Measurements from ENCODE around the gene GUCA1C.

GUCA1C gene

GRCh38 chr3:108882762-108883161, 70.9 kb downstream of the GUCA1C start (continued):
- TF ChIP-seq ARNTL (CRISPR knock-in tag; IDR thresholded peaks at IDR 0.05; ENCODE audit: borderline replicate concordance, low read depth) (no peak), ESRRG (CRISPR knock-in tag; IDR thresholded peaks at IDR 0.05) (no peak), CSDC2 (CRISPR knock-in tag; IDR thresholded peaks at IDR 0.05) (no peak), OSR1 (CRISPR knock-in tag; IDR thresholded peaks at IDR 0.05) (no peak)
- TF ChIP-seq, protein P1, sequence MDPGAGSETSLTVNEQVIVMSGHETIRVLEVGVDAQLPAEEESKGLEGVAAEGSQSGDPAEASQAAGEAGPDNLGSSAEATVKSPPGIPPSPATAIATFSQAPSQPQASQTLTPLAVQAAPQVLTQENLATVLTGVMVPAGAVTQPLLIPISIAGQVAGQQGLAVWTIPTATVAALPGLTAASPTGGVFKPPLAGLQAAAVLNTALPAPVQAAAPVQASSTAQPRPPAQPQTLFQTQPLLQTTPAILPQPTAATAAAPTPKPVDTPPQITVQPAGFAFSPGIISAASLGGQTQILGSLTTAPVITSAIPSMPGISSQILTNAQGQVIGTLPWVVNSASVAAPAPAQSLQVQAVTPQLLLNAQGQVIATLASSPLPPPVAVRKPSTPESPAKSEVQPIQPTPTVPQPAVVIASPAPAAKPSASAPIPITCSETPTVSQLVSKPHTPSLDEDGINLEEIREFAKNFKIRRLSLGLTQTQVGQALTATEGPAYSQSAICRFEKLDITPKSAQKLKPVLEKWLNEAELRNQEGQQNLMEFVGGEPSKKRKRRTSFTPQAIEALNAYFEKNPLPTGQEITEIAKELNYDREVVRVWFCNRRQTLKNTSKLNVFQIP (CRISPR knock-in tag; IDR thresholded peaks at IDR 0.05; ENCODE audit: borderline replicate concordance, low read depth), result no peak
- TF ChIP-seq, protein P2, sequence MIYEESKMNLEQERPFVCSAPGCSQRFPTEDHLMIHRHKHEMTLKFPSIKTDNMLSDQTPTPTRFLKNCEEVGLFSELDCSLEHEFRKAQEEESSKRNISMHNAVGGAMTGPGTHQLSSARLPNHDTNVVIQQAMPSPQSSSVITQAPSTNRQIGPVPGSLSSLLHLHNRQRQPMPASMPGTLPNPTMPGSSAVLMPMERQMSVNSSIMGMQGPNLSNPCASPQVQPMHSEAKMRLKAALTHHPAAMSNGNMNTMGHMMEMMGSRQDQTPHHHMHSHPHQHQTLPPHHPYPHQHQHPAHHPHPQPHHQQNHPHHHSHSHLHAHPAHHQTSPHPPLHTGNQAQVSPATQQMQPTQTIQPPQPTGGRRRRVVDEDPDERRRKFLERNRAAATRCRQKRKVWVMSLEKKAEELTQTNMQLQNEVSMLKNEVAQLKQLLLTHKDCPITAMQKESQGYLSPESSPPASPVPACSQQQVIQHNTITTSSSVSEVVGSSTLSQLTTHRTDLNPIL (CRISPR knock-in tag; IDR thresholded peaks at IDR 0.05; ENCODE audit: low read depth), result no peak

DNA sequence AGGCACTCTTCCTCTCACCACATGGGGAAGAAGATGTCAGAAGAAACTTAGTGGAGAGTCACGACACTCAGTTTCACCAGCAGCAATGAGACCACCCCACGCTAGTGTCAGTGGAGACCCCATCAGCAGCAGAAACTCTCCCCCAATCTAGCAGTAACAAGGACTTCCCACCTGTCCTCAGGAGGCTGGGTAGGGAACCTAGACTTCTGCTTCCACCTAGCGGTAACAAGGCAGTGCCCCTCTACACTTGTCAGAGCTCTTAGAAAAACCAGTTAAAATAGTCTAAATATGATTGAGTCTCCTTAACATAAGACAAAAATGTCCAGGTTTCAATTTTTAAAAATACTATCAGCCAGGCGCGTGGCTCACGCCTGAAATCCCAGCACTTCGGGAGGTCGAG, 73.8 kb downstream of the GUCA1C start:
- ATAC-seq, result no peak
- TF ChIP-seq, protein P1 (CRISPR knock-in tag; IDR thresholded peaks at IDR 0.05; ENCODE audit: borderline replicate concordance, low read depth), result no peak
- TF ChIP-seq PPARA (CRISPR knock-in tag; IDR thresholded peaks at IDR 0.05; ENCODE audit: borderline replicate concordance) (no peak), ZC3H10 (CRISPR knock-in tag; IDR thresholded peaks at IDR 0.05) (no peak), ZFP30 (CRISPR knock-in tag; IDR thresholded peaks at IDR 0.05) (no peak), ARNTL (CRISPR knock-in tag; IDR thresholded peaks at IDR 0.05; ENCODE audit: borderline replicate concordance, low read depth) (no peak), BACH2 (CRISPR knock-in tag; IDR thresholded peaks at IDR 0.05; ENCODE audit: borderline replicate concordance) (no peak), CSDC2 (CRISPR knock-in tag; IDR thresholded peaks at IDR 0.05) (no peak), TCF4 (CRISPR knock-in tag; IDR thresholded peaks at IDR 0.05; ENCODE audit: borderline replicate concordance) (no peak), RARB (CRISPR knock-in tag; IDR thresholded peaks at IDR 0.05) (no peak), OSR1 (CRISPR knock-in tag; IDR thresholded peaks at IDR 0.05) (no peak), ISL1 (CRISPR knock-in tag; IDR thresholded peaks at IDR 0.05) (no peak), ZNF70 (CRISPR knock-in tag; IDR thresholded peaks at IDR 0.05) (no peak), SNAI2 (CRISPR knock-in tag; IDR thresholded peaks at IDR 0.05) (no peak), ESRRG (CRISPR knock-in tag; IDR thresholded peaks at IDR 0.05) (no peak), TOX (CRISPR knock-in tag; IDR thresholded peaks at IDR 0.05; ENCODE audit: borderline replicate concordance) (no peak)
- TF ChIP-seq, protein P3, sequence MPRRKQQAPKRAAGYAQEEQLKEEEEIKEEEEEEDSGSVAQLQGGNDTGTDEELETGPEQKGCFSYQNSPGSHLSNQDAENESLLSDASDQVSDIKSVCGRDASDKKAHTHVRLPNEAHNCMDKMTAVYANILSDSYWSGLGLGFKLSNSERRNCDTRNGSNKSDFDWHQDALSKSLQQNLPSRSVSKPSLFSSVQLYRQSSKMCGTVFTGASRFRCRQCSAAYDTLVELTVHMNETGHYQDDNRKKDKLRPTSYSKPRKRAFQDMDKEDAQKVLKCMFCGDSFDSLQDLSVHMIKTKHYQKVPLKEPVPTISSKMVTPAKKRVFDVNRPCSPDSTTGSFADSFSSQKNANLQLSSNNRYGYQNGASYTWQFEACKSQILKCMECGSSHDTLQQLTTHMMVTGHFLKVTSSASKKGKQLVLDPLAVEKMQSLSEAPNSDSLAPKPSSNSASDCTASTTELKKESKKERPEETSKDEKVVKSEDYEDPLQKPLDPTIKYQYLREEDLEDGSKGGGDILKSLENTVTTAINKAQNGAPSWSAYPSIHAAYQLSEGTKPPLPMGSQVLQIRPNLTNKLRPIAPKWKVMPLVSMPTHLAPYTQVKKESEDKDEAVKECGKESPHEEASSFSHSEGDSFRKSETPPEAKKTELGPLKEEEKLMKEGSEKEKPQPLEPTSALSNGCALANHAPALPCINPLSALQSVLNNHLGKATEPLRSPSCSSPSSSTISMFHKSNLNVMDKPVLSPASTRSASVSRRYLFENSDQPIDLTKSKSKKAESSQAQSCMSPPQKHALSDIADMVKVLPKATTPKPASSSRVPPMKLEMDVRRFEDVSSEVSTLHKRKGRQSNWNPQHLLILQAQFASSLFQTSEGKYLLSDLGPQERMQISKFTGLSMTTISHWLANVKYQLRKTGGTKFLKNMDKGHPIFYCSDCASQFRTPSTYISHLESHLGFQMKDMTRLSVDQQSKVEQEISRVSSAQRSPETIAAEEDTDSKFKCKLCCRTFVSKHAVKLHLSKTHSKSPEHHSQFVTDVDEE (CRISPR knock-in tag; IDR thresholded peaks at IDR 0.05), result no peak
- TF ChIP-seq, protein P4, sequence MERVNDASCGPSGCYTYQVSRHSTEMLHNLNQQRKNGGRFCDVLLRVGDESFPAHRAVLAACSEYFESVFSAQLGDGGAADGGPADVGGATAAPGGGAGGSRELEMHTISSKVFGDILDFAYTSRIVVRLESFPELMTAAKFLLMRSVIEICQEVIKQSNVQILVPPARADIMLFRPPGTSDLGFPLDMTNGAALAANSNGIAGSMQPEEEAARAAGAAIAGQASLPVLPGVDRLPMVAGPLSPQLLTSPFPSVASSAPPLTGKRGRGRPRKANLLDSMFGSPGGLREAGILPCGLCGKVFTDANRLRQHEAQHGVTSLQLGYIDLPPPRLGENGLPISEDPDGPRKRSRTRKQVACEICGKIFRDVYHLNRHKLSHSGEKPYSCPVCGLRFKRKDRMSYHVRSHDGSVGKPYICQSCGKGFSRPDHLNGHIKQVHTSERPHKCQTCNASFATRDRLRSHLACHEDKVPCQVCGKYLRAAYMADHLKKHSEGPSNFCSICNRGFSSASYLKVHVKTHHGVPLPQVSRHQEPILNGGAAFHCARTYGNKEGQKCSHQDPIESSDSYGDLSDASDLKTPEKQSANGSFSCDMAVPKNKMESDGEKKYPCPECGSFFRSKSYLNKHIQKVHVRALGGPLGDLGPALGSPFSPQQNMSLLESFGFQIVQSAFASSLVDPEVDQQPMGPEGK (CRISPR knock-in tag; IDR thresholded peaks at IDR 0.05; ENCODE audit: borderline replicate concordance), result no peak
- TF ChIP-seq, protein P5, sequence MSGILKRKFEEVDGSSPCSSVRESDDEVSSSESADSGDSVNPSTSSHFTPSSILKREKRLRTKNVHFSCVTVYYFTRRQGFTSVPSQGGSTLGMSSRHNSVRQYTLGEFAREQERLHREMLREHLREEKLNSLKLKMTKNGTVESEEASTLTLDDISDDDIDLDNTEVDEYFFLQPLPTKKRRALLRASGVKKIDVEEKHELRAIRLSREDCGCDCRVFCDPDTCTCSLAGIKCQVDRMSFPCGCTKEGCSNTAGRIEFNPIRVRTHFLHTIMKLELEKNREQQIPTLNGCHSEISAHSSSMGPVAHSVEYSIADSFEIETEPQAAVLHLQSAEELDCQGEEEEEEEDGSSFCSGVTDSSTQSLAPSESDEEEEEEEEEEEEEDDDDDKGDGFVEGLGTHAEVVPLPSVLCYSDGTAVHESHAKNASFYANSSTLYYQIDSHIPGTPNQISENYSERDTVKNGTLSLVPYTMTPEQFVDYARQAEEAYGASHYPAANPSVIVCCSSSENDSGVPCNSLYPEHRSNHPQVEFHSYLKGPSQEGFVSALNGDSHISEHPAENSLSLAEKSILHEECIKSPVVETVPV (CRISPR knock-in tag; IDR thresholded peaks at IDR 0.05), result no peak
- TF ChIP-seq, protein P2 (CRISPR knock-in tag; IDR thresholded peaks at IDR 0.05; ENCODE audit: low read depth), result no peak
